ELR (cell line): ENCODE measurements around the gene AGRN.
"Not testable (repeated sequence)": the region's sequence is repeated elsewhere in the genome, so short reads cannot be mapped to it uniquely, and the experiment has no call there.

Experiments used
- DNase-seq: peaks from one replicate; pipeline ENCODE4 v3.0.0-alpha.2; 2015; ENCODE audit warnings: low read depth

AGRN gene

GRCh38 chr1:1021010-1021919, 1.3 kb downstream of the AGRN start:
- DNase-seq: peak; percentile 88

GRCh38 chr1:1021920-1022259, 2.0 kb downstream of the AGRN start:
- peak; percentile 94 for DNase-seq

DNA sequence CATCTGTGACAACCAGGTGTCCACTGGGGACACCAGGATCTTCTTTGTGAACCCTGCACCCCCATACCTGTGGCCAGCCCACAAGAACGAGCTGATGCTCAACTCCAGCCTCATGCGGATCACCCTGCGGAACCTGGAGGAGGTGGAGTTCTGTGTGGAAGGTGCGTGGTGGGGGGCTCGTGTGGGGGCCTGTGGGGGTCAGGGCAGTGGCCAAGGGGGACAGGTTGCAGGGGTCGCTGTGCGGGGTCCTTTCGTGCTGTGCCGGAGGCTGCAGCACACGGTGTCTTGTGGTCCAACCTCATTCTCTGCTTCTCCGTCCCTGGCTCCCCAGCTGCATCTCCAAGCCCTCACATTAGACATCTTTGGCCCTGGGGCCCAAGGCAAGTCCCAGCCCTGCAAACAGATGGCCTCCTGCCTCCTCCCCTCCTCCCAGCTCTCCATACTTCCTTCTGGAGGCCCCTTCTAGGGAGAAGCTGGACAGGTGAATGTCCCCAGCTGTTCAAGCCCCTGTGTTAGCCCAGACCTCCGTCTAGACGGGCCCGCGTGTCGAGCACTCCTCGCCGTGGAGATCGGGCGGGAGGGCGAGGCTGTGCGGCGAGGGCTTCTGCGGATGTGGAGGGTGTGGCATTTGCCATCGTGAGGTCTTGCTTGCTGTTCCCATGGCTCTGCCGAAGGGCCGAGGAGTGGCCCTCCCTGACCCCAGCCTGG, 2.5 kb downstream of the AGRN start:
- DNase-seq: no peak

DNA sequence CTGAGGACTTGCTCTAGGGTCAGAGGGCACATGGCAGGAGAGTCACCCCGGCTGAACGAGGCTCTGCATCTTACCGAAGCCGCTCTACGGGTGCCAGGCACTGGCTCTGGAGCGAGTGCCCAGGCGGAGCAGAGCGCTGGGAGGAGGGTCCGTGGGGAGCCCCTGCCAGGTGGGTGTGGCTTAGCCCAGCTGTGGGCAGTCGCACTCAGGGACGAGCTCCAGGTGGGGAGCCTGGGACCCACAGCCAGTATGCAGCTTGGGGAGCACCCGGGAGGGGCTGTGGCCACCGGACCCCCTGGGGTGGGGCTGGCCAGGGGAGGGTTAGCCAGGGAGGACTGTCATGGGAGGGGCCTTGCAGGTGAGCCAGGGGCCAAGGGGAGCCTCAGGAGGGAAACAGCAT, 3.8 kb downstream of the AGRN start:
- DNase-seq: no peak

GRCh38 chr1:1024149-1024770, 4.3 kb downstream of the AGRN start:
- DNase-seq: no peak

DNA sequence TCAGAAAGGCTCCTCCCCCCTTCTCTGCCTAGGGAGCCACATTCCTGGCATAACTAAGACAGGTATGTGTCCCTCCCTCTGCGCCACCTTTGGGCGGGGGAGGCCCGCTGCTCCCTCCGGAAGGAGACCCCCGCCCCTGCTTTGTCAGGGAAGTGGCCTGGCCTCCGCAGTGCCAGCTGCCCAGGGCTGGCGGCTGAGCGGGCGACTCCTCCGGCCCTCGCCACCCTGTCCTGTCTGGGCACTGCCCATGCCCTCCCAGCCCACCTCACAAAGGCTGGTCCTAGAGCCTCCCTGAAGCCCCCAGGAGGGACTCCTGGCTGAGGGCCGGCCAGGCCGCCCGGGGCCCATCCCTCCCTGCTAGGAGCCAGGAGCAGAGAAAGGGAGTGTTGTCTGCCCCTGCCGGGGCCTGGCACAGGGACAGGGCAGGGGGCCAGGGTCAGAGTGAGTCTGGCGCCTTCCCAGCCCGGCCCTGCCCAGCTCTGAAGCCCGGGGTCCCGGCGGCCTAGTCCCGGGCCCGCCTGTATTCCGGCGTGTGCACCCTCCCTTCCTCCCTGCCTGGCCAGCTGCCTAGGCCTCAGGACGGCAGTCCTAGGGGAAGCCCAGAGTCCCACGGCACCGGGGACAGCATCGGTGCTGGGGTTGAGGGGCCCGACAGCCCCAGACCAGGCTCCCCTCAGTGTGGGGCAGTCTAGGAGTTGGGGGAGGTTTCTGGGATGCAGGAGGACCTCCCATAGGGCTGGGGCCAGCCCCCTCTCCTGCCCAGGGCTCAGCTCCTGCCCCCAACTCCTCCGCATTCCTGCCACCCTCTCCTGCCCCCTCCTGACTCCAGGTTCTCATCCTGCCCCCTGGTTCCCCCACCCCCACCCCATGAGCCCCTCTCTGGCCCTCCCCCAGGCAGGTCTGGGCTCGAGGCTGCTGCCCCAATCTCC, 5.1 kb downstream of the AGRN start:
- DNase-seq: peak; percentile 73

DNA sequence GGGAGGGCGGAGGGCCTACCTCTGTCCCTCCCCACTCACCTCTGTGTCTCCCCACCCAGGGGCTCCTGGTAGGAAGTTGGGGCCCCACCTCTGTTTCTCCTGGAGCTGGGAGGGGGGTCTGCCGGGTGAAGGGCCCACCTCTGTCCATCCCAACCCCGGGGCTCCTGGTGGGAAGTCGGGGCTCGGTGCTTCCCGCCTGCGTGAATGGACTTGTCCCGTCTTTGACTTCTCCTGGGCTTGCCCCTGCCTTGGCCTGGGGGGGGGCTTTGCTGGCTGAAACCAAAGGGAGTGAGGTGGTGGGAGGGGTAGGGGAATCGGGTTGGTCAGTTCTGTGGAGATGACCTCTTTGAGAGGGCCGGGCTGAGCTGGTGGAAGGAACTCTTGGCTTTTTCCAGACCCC, 5.8 kb downstream of the AGRN start:
- DNase-seq: no peak

GRCh38 chr1:1026599-1027413, 6.9 kb downstream of the AGRN start:
- DNase-seq: no peak

DNA sequence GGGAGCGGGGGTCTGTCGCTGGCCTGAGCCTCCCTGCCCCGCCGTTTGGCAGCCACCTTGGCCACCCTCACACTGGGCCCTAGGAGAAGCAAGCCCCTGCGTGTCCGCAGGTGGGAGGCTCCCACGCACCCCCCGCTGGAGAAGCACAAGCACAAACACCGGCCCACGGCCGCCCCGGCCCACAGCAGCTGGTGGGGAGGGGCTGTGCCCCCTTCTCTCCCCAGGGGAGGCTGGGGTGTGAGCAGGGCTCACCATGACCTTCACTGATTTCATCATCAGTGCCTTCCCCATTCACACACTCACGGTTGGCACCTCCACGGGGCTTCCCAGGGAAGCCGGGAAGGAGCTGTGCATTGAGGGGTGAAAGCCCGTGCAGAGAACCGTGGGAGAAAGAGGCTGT, 7.9 kb downstream of the AGRN start:
- no peak for DNase-seq

- not testable (repeated sequence) for DNase-seq
These were observed 11.1 kb downstream of the AGRN start for GRCh38 chr1:1030867-1031658.

DNA sequence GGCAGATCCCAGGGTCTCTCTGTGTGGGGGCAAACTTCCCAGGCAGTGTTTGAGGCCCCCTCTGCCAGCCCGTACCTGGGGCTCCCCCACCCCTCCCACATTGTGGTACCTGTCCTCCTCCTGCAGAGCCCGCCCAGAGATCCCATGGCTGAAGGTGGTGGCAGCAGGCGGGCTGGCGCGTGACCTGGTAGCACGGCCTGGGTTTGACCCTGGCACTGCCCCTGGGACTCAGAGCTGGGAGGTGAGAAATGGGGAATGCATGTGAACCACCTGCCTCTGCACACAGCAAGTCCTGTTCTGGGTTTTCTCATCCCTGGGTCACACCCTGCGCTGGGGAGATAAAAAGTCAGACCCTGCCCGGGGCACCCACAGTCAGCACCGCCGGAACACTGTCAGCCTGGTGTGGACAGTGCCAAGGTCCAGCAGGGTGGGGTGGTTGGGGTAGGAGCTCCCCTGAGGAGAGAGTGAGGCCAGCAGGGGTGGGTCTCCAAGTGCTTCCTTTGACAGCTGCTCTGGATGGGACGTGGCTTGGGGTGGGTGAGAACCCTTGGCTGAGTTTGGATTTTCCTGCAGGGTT, 11.8 kb downstream of the AGRN start:
- DNase-seq: no peak

- DNase-seq: no peak
These were observed 12.5 kb downstream of the AGRN start for GRCh38 chr1:1032424-1032823.

GRCh38 chr1:1033009-1033587, 13.2 kb downstream of the AGRN start:
- peak; percentile 57 for DNase-seq

DNA sequence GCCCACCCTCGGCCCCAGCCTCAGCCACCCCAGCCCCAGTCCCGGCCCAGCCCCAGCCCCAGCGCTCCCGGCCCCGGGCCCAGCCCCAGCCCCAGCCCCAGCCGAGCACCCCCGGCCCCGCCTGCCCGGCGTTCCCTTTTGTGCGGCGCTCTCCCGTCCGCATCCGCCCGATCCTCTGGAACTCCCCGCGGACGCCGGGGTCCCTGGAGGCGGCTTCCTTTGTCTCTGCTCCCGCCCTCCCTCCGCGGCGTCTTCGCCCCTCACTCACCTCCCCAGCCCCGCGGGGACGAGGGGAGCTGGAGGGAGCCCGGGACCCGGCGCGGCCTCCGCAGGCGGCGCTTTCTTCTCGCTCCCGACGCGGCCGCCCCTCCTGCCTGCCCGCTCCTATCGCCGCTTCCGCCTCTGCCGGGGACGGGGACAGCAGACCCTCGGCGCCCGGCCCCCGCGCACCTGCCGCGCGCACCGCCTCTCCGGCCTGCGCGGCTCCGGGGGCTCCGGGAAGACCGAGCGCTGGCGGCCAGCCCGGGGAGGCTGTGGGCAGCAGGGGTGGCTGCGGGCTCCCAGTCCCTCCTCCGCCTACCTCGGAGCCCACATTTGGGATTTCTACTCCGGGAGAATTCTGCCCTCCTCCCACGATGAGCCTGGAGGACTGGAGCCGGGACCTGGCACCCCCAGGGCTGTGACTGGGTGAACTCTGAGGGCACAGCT, 14.0 kb downstream of the AGRN start:
- DNase-seq: no peak

GRCh38 chr1:1034439-1034781, 14.5 kb downstream of the AGRN start:
- DNase-seq: no peak

DNA sequence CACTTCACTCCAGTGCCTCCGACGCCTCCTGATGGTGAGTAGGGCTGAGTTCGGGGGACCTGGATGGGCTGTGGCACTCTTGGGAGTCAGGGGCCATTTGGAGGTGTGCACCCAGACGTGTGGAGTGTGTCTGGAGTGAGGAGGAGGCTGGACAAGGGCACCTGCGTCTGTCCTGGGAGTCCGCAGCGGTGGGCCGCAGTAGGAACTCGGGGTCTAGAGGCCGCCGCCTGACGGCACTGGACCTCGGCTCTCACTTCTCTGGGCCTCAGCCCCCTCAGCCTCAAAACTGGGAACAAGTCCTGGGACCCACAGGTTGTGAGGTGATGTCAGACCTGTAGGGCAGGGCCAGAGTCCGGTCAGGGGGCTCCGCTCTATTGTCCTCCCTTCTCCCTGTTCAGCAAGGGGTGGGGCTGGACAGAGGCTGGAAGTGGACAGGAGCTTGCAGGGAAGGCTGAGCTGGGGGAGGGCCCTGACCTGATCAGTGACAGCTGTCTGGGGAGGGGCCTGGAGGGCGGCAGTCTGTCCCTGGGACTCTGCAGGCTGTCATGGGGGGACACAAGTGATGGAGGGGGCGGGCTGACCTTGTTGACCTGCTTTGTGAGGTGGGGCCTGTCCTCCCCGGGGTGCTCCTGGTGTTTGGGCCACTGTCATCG, 15.5 kb downstream of the AGRN start:
- no peak for DNase-seq

GRCh38 chr1:1037366-1038327, 17.7 kb downstream of the AGRN start:
- no peak for DNase-seq
